Right lobe of liver (tissue), 6 donors: ENCODE results near the gene ARID3B. TPM values are rescaled to one million over a fixed set of nuclear protein-coding genes. Genes with fewer than 3 reads are reported as not detected.

Experiments
- ATAC-seq, 4 donors: fragments of 200-7000 bp; cut with Tn5 transposase; one replicate each; pipeline ENCODE4 v1.9.1; 2020; ENCODE audit warnings: mild to moderate bottlenecking in 4 of 4, moderate library complexity in 4 of 4
- DNase-seq, 3 donors: peaks; one replicate each; pipeline ENCODE4 v3.0.0-alpha.2; 2020
- H3K27ac ChIP-seq, 3 donors: fragments of 200-600 bp; one replicate each; pipeline ENCODE4 v1.8.0; 2022
- H3K27me3 ChIP-seq, 2 donors: fragments of 200-600 bp; one replicate each; pipeline ENCODE4 v1.8.0; 2022
- H3K36me3 ChIP-seq, 4 donors: fragments of 200-600 bp; sonication (generic) in 1 of 4; one replicate each; pipeline versions ENCODE4 v1.5.1 to v1.8.0; 2017 to 2022; ENCODE audit warnings: control low read depth in 1 of 4
- H3K4me1 ChIP-seq, 4 donors: fragments of 200-600 bp; sonication (generic) in 1 of 4; one replicate each; pipeline versions ENCODE4 v1.5.1 to v1.8.0; 2017 to 2022; ENCODE audit warnings: control low read depth in 1 of 4
- H3K4me3 ChIP-seq, 3 donors: fragments of 200-600 bp; one replicate each; pipeline ENCODE4 v1.8.0; 2022
- H3K9me3 ChIP-seq, 4 donors: fragments of 200-600 bp; sonication (generic) in 1 of 4; one replicate each; pipeline versions ENCODE4 v1.5.1 to v1.8.0; 2017 to 2022; ENCODE audit warnings: control low read depth in 1 of 4
- POLR2A ChIP-seq: fragments of 450-650 bp; IDR thresholded peaks from one replicate; pipeline ENCODE4 v1.6.1; 2017; ENCODE audit warnings: antibody characterized with exemption, mild to moderate bottlenecking
- WGBS: methylation state at CpG from one replicate; pipeline ENCODE4 v1.1.6; 2018; ENCODE audit warnings: low coverage, low lambda C conversion rate; ENCODE audit not compliant: insufficient coverage; ENCODE audit errors: missing lambda C conversion rate; 5-methylcytosine and 5-hydroxymethylcytosine counted together
- intact Hi-C, 2 donors: fragments of 100-400 bp; cut with DNase I; formaldehyde crosslinking; loops; one replicate each; pipeline versions ENCODE4 v1.11.2 to v1.14.1; 2022
- total RNA-seq, 6 experiments: library from RNA; depleted of rRNA in 2 of 6; stranded (reverse); fragments of >200 nt in 2 of 6; fragmentation: NEBNext Ultra II Directional in 3 of 6; extraction: Animal tissue kit (Norgen Biotek cat#: 25700) in 3 of 6; gene quantifications; one replicate each; pipeline versions ENCODE4 v1.1.0 to v1.2.4, GENCODE V29; 2016 to 2023
- TF ChIP-seq, protein P1 (sequence below), 4 donors: fragments of 200-600 bp in 3 of 4; fragments of 450-650 bp in 1 of 4; IDR thresholded peaks; one replicate each; pipeline versions ENCODE4 v1.5.1 to v1.8.0; 2016 to 2022; ENCODE audit warnings: antibody characterized with exemption in 4 of 4, mild to moderate bottlenecking in 2 of 4
- donor health status: DM: no; HTN: yes; CAD: no.
- donor health status: DM: no; HTN: no; CAD: no.
- donor health status: DM: no; HTN: no; CAD: no.
- donor health status: DM: no; HTN: yes; CAD: no.
- donor health status: DM: no; HTN: yes; CAD: no.

The ARID3B gene
- total RNA-seq, 6 experiments from 2014 or later: 1.5 to 3.2 (median 2.3) TPM

DNA sequence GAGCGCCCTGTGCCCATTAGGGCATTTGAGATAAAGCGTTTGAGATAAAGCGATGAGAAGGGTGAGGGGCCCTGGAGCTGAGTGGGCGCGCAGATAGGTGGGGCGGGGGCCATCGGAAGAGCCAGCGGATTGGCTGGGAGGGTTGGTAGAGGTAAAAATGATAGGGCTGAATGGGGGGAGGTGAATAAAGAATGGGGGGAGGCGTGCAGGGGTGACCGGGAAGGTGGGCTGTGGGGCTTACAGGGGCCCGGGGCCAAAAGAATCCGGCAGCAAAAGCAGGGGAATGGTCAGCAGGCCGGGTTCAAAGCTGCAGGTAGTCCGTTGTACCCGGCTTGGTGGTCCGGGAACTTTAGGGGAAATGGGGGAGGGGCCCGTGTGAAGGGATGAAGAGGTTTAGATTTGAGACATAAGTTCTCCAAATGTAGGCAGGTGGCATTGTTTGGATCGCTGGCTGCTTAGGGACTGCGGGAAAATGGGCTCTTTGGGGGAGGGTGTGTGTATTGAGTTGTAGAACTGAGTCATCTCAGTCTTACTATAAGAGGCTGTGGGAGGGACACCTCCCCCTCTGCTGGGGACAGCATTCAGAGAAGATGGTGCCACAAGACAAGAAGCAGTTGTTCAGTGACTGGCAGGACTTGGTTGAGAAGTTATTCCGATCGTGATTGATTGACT lies 610 bp downstream of the ARID3B start:
- peaks cover 0 to 4% (median 0%) of the 10 kb centered on the region in 4 donors for H3K36me3 ChIP-seq
- H3K27me3 ChIP-seq: no peaks in the 10 kb centered on the region
- H3K4me1 ChIP-seq: peaks cover 2 to 20% (median 6%) of the 10 kb centered on the region in 4 donors
- no peak for TF ChIP-seq POLR2A
- TF ChIP-seq, protein P1, sequence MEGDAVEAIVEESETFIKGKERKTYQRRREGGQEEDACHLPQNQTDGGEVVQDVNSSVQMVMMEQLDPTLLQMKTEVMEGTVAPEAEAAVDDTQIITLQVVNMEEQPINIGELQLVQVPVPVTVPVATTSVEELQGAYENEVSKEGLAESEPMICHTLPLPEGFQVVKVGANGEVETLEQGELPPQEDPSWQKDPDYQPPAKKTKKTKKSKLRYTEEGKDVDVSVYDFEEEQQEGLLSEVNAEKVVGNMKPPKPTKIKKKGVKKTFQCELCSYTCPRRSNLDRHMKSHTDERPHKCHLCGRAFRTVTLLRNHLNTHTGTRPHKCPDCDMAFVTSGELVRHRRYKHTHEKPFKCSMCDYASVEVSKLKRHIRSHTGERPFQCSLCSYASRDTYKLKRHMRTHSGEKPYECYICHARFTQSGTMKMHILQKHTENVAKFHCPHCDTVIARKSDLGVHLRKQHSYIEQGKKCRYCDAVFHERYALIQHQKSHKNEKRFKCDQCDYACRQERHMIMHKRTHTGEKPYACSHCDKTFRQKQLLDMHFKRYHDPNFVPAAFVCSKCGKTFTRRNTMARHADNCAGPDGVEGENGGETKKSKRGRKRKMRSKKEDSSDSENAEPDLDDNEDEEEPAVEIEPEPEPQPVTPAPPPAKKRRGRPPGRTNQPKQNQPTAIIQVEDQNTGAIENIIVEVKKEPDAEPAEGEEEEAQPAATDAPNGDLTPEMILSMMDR (IDR thresholded peaks at IDR 0.05): no peak
- peak overlapping the region; percentile 90 to 96 (median 91) for H3K4me3 ChIP-seq
- DNase-seq (peak; percentile 23 to 64 (median 51)), ATAC-seq (peak in 1 of 4 donors; percentile 12)
- intact Hi-C loops: loop anchor here (5.0 to 10.0 kb wide), 2 partner anchors 71 to 73 kb away; partner anchors contain the start of gene CLK3 (in 1 of the 2)
- H3K27ac ChIP-seq: peak overlapping the region; percentile 42 to 82 (median 71)
- no peaks in the 10 kb centered on the region for H3K9me3 ChIP-seq
- WGBS: 3% methylated on average over 21 of the region's 21 CpGs

DNA sequence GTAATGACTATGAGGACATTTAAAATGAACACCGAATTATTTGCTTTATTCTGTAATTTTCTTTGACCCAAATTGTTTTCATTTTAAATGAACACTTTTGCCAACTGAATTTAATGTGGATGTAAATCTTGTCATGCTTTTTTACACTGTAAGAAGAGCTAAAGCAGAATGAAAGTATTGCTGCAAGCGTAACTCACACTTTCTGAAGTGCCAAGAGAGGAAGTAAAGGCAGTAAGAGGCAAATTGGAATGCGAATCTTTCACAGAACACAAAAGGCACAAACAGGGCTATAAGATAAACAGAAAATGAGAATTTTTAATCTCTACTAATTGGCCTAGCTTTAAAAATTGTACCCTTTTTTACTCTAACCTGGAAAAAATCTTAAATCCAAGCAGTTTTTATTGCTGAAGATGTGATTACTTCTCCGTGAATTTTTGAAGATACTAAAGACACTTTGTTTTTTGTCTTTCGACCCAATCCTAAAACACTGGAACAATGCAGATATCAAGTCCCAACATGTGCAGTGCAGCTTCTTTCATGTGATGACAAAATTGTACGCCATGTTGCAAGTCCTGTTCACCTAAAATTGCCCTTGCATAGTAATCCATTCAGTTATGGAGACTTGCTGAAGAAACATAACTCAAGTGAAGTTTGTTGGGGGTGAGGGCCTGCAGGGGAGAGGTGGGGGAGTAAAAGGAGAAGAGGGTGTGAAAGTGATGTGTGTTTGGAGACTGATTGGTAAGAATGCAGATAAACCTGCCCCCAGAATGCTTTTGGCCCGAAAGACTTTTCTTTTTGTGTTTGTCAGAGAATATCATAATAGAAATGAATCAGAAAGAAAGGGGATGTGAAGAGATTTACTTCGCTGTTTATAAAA lies 1.4 kb downstream of the ARID3B start:
- ATAC-seq (no peak), DNase-seq (no peak)
- peak overlapping the region in 2 of 3 donors; percentile 90 to 96 for H3K4me3 ChIP-seq
- H3K9me3 ChIP-seq: no peaks in the 10 kb centered on the region
- 66% methylated on average over 8 of the region's 8 CpGs for WGBS
- no peak overlapping the region for H3K27ac ChIP-seq
- peaks cover 2 to 23% (median 8%) of the 10 kb centered on the region in 4 donors for H3K4me1 ChIP-seq
- H3K27me3 ChIP-seq: no peaks in the 10 kb centered on the region
- H3K36me3 ChIP-seq: peaks cover 0 to 4% (median 0%) of the 10 kb centered on the region in 4 donors
- intact Hi-C loops: loop anchor here (5.0 to 10.0 kb wide), 2 partner anchors 70 to 72 kb away; partner anchors contain the start of gene CLK3 (in 1 of the 2)
- TF ChIP-seq, protein P1 (IDR thresholded peaks at IDR 0.05): no peak
- no peak for TF ChIP-seq POLR2A

DNA sequence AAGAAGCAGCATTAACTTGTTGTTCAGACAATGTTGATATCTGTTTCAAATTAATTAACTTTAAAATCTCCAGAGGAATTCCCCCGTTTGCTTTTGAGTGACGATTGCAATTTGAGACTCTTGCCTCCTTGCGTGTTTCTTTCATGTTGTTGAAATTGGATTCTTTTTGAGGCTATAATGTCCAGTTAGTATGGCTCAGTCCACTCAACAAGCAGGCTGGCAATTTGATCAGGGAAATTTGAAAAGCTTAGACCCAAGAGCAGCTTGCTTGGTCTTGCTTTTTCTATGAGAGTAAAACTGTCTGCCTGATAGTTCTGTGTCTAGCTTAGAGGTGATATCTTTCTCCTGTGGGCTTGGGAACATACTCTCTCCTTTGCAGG lies 2.0 kb downstream of the ARID3B start:
- Histone ChIP-seq H3K4me3 (no peak overlapping the region), H3K9me3 (no peaks in the 10 kb centered on the region), H3K36me3 (peaks cover 0 to 4% (median 0%) of the 10 kb centered on the region in 4 donors), H3K27ac (no peak overlapping the region), H3K27me3 (no peaks in the 10 kb centered on the region), H3K4me1 (peaks cover 2 to 27% (median 11%) of the 10 kb centered on the region in 4 donors)
- intact Hi-C loops: loop anchor here (5.0 to 10.0 kb wide), 2 partner anchors 69 to 72 kb away; partner anchors contain the start of gene CLK3 (in 1 of the 2)
- no peak for DNase-seq
- ATAC-seq: no peak
- WGBS: 63% methylated on average over 3 of the region's 3 CpGs
- no peak for TF ChIP-seq POLR2A
- TF ChIP-seq, protein P1 (IDR thresholded peaks at IDR 0.05): no peak

DNA sequence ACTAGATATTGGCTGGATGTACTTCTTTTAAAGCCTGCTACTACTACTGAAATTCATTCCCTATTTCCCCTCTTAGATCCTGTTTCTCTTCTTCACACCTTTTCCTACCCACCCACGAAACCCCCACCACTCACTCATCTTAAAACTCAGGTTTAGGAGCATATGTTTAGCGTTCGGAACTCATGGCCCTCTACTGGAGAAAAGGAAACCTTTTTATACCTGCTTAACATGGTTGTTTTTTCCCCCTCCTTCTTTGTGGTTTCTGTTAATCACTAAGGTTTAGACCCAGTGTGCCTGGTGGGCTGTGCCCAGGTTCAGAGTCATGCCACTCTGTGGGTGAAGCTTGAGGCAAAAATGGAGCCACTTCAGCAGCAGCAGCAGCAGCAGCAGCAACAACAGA lies 2.6 kb downstream of the ARID3B start:
- 22% methylated on average over 3 of the region's 3 CpGs for WGBS
- no peak for TF ChIP-seq POLR2A
- TF ChIP-seq, protein P1 (IDR thresholded peaks at IDR 0.05): peak in 2 of 4 donors; percentile 15 to 22
- peaks cover 0 to 4% (median 0%) of the 10 kb centered on the region in 4 donors for H3K36me3 ChIP-seq
- intact Hi-C loops: loop anchor here (5.0 to 10.0 kb wide), 2 partner anchors 69 to 71 kb away; partner anchors contain the start of gene CLK3 (in 1 of the 2)
- H3K4me3 ChIP-seq: no peak overlapping the region
- no peaks in the 10 kb centered on the region for H3K9me3 ChIP-seq
- no peaks in the 10 kb centered on the region for H3K27me3 ChIP-seq
- no peak overlapping the region for H3K27ac ChIP-seq
- DNase-seq: no peak
- ATAC-seq: no peak
- peaks cover 2 to 33% (median 12%) of the 10 kb centered on the region in 4 donors for H3K4me1 ChIP-seq
